AG04449 (cell line): ENCODE results near the gene KCNJ12.

Source experiments
- CTCF ChIA-PET: fragments of 350-600 bp; formaldehyde crosslinking; extraction: SDS; loops from one replicate; lab custom pipeline; 2021; ENCODE audit warnings: antibody characterized with exemption; lab: Yijun Ruan, JAX
- POLR2A ChIA-PET: fragments of 400-600, 350-600 bp; formaldehyde crosslinking; extraction: SDS; loops from one replicate; lab custom pipeline; 2020; ENCODE audit warnings: antibody characterized with exemption, inconsistent platforms; lab: Yijun Ruan, JAX
- DNase-seq: peaks from one replicate; pipeline ENCODE4 v3.0.0-alpha.2; 2010; ENCODE audit warnings: low read depth, low spot score
- H3K4me3 ChIP-seq: 2 replicates; pipeline ENCODE4 v1.5.1; 2011; ENCODE audit warnings: low read depth, mild to moderate bottlenecking, control low read depth, low read length
- CTCF ChIP-seq: IDR thresholded peaks from one replicate; pipeline ENCODE4 v1.5.1; 2011; ENCODE audit warnings: mild to moderate bottlenecking, moderate library complexity, low read length, control low read depth, inconsistent platforms; ENCODE audit not compliant: insufficient read depth; ENCODE audit errors: missing control alignments

Gene KCNJ12

GRCh38 chr17:21467196-21467595, 91.0 kb downstream of the KCNJ12 start:
- POLR2A ChIA-PET, result no interaction called here
- TF ChIP-seq CTCF, result no peak
- CTCF ChIA-PET, result interaction anchor here (1.3 to 1.7 kb wide), 2 partner anchors 10 to 46 kb away, joined by 3 read pairs; no protein-coding TSS in a partner anchor
- no peak overlapping the region for H3K4me3 ChIP-seq
- DNase-seq, result no peak

- POLR2A ChIA-PET, result no interaction called here
- no peak overlapping the region for H3K4me3 ChIP-seq
- no peak for TF ChIP-seq CTCF
- no peak for DNase-seq
- CTCF ChIA-PET, result interaction anchor here (1.3 to 1.7 kb wide), 2 partner anchors 11 to 45 kb away, joined by 3 read pairs; no protein-coding TSS in a partner anchor
Measured at GRCh38 chr17:21467739-21468490, 91.8 kb downstream of the KCNJ12 start.
